Brain microvascular endothelial cell (primary cell): Measurements from ENCODE around the gene CCDC190.

Experiments
- DNase-seq: peaks from one replicate; pipeline ENCODE4 v3.0.0-alpha.2; 2020
- H3K27ac ChIP-seq: fragments of 250-450 bp; sonication (Bioruptor Pico); 2 replicates; pipeline ENCODE4 v1.5.1; 2020; ENCODE audit warnings: mild to moderate bottlenecking, moderate library complexity
- H3K27me3 ChIP-seq: fragments of 250-450 bp; sonication (Bioruptor Pico); replicated peaks from 2 replicates; pipeline ENCODE4 v1.5.1; 2020; ENCODE audit warnings: mild to moderate bottlenecking
- H3K36me3 ChIP-seq: fragments of 250-450 bp; sonication (Bioruptor Pico); replicated peaks from 2 replicates; pipeline ENCODE4 v1.5.1; 2020; ENCODE audit warnings: mild to moderate bottlenecking
- H3K4me3 ChIP-seq: 2 replicates; pipeline ENCODE4 v1.5.1; 2011; ENCODE audit warnings: low read depth, mild to moderate bottlenecking, control low read depth, low read length, moderate library complexity
- in situ Hi-C: cut with HindIII; loops from 2 replicates; pipeline ENCODE4 v1.10.0; 2017; ENCODE audit warnings: low sequenced_read_pairs, low pct_ligation_motif_present
- TF ChIP-seq, protein P1 (sequence below): IDR thresholded peaks from 2 replicates; pipeline ENCODE4 v1.5.1; 2011; ENCODE audit warnings: low read depth, mild to moderate bottlenecking, moderate library complexity, low read length, control low read depth, inconsistent platforms; ENCODE audit errors: missing control alignments

CCDC190 gene

DNA sequence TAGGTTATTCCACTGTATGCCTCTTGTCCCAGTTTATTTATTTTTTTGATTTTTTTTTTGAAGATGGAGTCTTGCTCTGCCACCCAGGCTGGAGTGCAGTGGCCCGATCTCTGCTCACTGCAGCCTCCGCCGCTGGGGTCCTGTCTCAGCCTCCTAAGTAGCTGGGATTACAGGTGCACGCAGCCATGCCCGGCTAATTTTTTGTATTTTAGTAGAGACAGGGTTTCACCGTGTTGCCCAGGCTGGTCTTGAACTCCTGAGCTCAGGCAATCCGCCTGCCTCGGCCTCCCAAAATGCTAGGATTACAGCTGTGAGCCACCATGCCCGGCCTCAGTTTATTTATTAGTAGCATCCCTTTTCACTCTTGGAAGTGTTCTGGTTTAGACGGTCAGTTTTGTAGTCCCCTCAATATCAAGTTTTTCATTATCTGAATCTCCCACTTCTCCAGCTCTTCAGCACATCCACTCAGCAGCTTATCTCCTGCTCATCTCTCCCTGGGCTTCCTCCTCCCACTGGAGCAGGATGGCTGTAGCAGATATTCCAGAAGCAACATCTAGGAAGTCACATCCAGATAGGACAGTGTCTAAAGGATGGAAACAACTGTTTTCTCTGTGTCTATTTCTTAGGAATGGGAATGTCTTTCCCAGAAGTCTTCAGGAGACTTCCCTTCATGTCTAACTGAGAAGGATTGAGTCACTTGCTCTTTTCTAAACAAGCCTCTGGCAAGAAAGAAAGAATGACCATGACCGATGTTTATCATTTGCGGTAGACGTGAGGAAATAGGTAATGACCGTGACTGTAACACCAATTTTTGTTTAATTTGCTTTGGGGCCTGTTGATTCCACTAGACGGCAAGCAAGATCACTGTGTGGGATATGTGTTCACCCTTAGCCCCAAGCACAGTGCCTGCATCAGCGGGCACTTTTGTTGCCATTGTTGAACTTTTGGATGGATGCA lies 14.4 kb downstream of the CCDC190 start:
- no peak overlapping the region for H3K4me3 ChIP-seq
- TF ChIP-seq, protein P1, sequence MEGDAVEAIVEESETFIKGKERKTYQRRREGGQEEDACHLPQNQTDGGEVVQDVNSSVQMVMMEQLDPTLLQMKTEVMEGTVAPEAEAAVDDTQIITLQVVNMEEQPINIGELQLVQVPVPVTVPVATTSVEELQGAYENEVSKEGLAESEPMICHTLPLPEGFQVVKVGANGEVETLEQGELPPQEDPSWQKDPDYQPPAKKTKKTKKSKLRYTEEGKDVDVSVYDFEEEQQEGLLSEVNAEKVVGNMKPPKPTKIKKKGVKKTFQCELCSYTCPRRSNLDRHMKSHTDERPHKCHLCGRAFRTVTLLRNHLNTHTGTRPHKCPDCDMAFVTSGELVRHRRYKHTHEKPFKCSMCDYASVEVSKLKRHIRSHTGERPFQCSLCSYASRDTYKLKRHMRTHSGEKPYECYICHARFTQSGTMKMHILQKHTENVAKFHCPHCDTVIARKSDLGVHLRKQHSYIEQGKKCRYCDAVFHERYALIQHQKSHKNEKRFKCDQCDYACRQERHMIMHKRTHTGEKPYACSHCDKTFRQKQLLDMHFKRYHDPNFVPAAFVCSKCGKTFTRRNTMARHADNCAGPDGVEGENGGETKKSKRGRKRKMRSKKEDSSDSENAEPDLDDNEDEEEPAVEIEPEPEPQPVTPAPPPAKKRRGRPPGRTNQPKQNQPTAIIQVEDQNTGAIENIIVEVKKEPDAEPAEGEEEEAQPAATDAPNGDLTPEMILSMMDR: no peak
- DNase-seq: no peak
- H3K27me3 ChIP-seq: no peaks in the 10 kb centered on the region
- no peak overlapping the region for H3K27ac ChIP-seq
- in situ Hi-C loops: loop anchor here (25.0 kb wide), 1 partner anchor 341 kb away; no protein-coding TSS in a partner anchor
- H3K36me3 ChIP-seq: no peaks in the 10 kb centered on the region

DNA sequence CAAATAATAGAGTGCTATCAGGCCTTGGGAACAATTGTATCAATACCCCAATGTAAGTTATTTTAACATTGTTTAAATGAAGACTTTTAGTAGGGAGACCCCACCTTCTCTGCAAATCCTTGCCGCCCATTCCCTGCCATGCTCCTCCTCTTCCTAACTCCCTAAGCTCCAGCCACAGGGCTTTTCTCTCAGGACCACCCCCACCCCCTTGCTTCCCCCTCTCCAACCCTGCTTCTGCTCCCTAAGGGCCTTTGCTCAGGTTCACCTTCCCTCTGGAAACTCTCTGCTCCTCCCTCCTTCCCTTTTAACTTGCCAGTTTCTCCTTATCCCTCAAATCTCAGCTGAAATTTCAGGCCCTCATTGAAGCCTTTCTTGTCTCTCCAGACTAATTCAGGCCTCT lies 16.8 kb downstream of the CCDC190 start:
- H3K27me3 ChIP-seq: no peaks in the 10 kb centered on the region
- TF ChIP-seq, protein P1: no peak
- no peak overlapping the region for H3K27ac ChIP-seq
- H3K36me3 ChIP-seq: no peaks in the 10 kb centered on the region
- H3K4me3 ChIP-seq: no peak overlapping the region
- DNase-seq: no peak
- in situ Hi-C loops: loop anchor here (25.0 kb wide), 1 partner anchor 343 kb away; no protein-coding TSS in a partner anchor

DNA sequence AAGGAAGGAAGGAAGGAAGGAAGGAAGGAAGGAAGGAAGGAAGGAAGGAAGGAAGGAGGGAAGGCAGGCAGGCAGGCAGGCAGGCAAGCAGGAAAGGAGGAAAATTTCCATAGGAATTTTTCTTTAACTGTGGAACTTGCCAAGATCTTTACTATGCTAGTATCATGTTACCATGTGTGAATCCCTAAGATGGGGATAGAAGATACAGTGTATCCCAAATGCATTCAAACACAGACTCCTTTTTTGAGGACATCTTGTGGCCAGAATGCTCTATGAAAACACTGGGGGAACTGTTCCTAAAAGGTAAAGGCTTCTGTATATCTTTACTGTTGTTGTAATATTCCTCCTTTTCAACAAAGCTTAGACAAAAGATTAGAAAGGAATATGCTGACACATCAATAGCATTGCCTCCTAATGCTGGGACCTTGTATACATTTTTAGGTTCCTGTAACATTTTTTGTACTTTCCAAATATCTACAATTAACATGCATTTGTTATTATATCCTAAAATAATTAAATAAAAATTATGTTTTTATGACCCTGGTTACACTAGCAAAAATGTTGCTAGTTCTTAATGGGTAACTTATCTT lies 20.6 kb downstream of the CCDC190 start:
- Histone ChIP-seq H3K27ac (no peak overlapping the region), H3K36me3 (no peaks in the 10 kb centered on the region), H3K27me3 (no peaks in the 10 kb centered on the region), H3K4me3 (no peak overlapping the region)
- TF ChIP-seq, protein P1: no peak
- in situ Hi-C loops: loop anchor here (25.0 kb wide), 1 partner anchor 347 kb away; no protein-coding TSS in a partner anchor
- no peak for DNase-seq

DNA sequence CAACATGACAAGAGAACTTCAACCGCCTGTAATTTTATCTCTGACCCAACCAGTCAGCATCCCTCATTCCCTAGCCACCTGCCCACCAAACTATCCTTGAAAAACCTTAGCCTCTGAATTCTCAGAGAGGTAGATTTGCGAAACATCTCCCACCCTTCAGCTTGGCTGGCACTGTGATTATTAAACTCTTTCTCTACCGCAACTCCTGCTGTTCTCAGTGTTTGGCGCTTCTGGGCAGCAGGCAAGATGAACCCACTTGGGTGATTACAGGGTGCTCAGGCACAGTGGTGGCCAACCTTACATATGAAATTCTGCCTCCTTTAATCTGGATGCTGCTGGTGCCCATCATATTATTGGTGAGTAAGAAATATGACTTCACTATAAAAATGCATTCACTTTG lies 22.1 kb downstream of the CCDC190 start:
- TF ChIP-seq, protein P1: no peak
- H3K4me3 ChIP-seq: no peak overlapping the region
- H3K27ac ChIP-seq: no peak overlapping the region
- in situ Hi-C loops: loop anchor here (25.0 kb wide), 1 partner anchor 348 kb away; no protein-coding TSS in a partner anchor
- DNase-seq: no peak
- H3K27me3 ChIP-seq: no peaks in the 10 kb centered on the region
- H3K36me3 ChIP-seq: no peaks in the 10 kb centered on the region

DNA sequence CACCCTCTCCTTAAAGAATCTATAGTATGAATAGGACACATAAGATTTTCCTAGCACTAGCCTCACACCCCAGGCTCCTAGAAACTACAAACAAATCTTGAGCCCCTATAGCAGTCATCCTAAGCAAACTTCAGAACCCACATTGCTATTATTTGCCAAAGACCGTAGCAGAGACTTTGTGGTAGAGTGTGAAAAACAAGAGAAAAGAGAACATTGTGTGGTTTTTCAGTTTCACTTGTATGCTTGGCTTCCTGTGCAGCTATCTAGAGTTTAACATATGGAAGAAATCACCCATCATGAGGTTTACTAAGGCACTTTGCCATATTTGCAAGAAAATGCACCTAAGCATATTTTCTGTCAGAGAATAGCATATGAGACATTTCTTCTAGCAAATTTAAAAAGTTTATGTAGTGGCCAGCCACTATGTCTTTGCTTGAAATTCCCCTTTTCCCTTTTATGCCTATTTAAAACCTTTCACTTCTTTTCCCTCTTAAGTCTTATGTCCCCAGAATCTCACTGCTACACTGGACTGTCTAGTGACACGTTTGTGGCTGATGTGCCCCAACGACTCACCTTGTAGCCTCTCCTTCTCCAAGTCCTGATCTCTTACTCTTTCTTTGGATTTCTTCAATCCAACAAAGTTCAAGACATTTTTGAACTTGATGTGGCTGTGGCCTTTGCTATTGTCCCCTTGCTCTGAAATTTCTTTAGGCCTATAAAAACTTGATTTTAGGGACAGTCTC lies 25.6 kb downstream of the CCDC190 start:
- in situ Hi-C loops: loop anchor here (25.0 kb wide), 1 partner anchor 352 kb away; no protein-coding TSS in a partner anchor
- Histone ChIP-seq H3K36me3 (no peaks in the 10 kb centered on the region), H3K27me3 (no peaks in the 10 kb centered on the region), H3K27ac (no peak overlapping the region), H3K4me3 (no peak overlapping the region)
- no peak for DNase-seq
- TF ChIP-seq, protein P1: no peak
